ENCODE data around the gene DDX54. TPM values are rescaled to one million over a fixed set of nuclear protein-coding genes. Genes with fewer than 3 reads are reported as not detected.
"Not testable (repeated sequence)": the region's sequence is repeated elsewhere in the genome, so short reads cannot be mapped to it uniquely, and the experiment has no call there.

DDX54 gene
- total RNA-seq, 4 donors from 2014 or later, result 53.9 to 71.8 (median 63.9) TPM

DNA sequence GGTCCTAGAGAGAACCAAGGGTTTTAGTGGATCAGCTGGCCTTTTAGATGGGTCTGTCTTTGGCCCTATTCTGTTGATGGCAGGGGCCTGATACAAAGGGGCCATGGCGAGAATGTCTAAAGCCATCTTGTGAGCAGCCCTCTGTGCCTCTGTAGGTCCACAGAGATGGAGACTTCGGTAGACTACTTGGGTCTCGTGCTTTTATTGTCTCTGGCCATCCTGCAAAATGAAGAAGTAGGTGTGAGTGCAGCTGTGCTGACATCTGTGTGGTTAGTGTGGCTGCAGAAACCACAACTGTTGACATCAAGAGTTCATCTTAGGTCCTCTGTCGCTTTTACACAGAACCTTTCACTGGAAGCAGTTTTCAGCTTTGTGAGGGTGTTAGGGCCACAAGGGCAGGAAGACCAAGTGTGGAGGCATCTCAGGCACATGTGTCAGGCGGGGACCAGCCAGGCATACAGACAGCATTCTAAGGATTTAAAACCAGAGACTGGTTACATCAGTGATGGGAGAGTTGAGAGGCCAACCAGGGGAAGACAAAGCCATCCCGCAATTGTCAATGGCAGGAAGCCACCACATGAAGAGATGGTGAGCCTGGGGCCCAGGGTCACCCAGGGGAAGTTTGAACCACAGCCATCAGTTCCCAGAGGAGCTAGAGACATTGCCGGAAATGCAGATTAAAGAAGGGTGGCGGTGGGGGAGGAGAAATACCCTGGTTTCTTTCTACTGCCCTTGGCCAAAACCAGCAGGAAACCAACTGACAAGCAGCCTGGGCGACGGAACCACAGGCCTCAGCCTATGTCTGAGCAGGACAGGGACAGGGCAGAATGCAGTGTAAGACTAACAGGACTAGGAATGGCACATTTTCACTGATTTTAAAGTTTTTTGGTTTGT lies 23.0 kb upstream of the DDX54 start:
- 70% methylated on average over 10 of the region's 10 CpGs for WGBS
- TF ChIP-seq EP300 (IDR thresholded peaks at IDR 0.05) (no peak), POLR2A (IDR thresholded peaks at IDR 0.05) (no peak), POLR2AphosphoS5 (IDR thresholded peaks at IDR 0.05) (no peak)
- TF ChIP-seq, protein P1, sequence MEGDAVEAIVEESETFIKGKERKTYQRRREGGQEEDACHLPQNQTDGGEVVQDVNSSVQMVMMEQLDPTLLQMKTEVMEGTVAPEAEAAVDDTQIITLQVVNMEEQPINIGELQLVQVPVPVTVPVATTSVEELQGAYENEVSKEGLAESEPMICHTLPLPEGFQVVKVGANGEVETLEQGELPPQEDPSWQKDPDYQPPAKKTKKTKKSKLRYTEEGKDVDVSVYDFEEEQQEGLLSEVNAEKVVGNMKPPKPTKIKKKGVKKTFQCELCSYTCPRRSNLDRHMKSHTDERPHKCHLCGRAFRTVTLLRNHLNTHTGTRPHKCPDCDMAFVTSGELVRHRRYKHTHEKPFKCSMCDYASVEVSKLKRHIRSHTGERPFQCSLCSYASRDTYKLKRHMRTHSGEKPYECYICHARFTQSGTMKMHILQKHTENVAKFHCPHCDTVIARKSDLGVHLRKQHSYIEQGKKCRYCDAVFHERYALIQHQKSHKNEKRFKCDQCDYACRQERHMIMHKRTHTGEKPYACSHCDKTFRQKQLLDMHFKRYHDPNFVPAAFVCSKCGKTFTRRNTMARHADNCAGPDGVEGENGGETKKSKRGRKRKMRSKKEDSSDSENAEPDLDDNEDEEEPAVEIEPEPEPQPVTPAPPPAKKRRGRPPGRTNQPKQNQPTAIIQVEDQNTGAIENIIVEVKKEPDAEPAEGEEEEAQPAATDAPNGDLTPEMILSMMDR (IDR thresholded peaks at IDR 0.05), result no peak
- Histone ChIP-seq H3K27ac (peak overlapping the region; percentile 3), H3K4me3 (no peak overlapping the region), H3K27me3 (no peaks in the 10 kb centered on the region), H3K36me3 (no peaks in the 10 kb centered on the region), H3K9me3 (no peaks in the 10 kb centered on the region), H3K4me1 (no peaks in the 10 kb centered on the region)
- DNase-seq (ENCODE audit: low spot score in 2 of 2), result no peak

DNA sequence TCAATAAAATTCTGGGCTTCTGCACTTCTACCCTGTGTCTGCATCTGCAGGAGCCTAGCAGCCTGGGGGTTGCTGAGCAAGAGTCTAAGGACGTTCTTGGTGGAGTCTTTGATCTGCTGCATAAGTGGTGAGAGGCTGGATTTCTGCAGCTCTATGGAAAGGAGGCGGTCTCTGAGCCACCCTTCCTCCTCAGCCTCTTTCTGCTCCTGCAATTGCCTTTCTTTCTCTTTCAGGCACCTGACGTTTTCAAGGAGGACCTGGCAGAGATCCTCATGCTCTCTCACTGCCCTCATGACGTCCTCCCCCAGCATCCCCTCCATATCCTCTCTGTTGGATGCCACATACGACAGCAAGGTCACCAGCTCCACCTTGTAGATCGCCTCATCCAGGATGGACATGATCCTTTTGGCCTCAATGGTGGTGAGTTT lies 22.3 kb upstream of the DDX54 start:
- Histone ChIP-seq H3K27me3 (no peaks in the 10 kb centered on the region), H3K9me3 (no peaks in the 10 kb centered on the region), H3K36me3 (no peaks in the 10 kb centered on the region), H3K4me1 (no peaks in the 10 kb centered on the region), H3K4me3 (no peak overlapping the region), H3K27ac (no peak overlapping the region)
- 78% methylated on average over 6 of the region's 6 CpGs for WGBS
- no peak for DNase-seq (ENCODE audit: low spot score in 2 of 2)
- TF ChIP-seq POLR2AphosphoS5 (IDR thresholded peaks at IDR 0.05) (no peak), POLR2A (IDR thresholded peaks at IDR 0.05) (no peak), EP300 (IDR thresholded peaks at IDR 0.05) (no peak)
- TF ChIP-seq, protein P1 (IDR thresholded peaks at IDR 0.05), result no peak

DNA sequence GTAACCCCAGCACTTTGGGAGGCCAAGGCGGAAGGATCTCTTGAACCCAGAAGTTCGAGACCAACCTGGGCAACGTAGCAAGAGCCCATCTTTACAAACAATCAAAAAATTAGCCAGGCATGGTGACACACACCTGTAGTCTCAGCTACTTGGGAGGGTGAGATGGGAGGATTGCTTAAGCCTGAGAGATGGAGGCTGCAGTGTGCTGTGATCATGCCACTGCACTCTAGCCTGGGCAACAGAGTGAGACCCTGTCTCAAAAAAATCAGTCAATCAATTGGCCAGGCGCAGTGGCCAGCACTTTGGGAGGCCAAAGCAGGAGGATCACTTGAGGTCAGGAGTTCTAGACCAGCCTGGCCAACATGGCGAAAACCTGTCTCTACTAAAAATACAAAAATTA lies 21.5 kb upstream of the DDX54 start:
- 93% methylated on average over 5 of the region's 5 CpGs for WGBS
- not testable (repeated sequence) for DNase-seq (ENCODE audit: low spot score in 2 of 2); H3K27ac ChIP-seq; H3K4me1 ChIP-seq; H3K27me3 ChIP-seq; H3K9me3 ChIP-seq; H3K4me3 ChIP-seq; H3K36me3 ChIP-seq

DNA sequence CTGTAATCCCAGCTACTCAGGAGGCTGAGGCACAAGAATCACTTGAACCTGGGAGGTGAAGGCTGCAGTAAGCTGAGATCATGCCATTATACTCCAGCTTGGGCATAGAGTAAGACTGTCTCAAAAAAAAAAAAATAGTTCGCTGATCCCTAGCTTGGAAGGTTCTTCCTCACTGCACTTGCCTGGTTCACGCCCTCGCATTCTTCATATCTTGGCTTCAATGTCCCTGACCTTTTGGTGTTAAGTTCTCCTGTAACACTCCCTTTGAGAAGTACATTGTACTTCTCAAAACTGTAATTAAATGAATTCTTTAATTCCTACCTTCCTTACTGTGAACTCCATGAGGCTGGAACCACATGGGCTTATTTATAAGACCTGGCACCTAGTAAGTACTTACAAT lies 19.5 kb upstream of the DDX54 start:
- no peaks in the 10 kb centered on the region for H3K36me3 ChIP-seq
- H3K4me1 ChIP-seq, result no peaks in the 10 kb centered on the region
- H3K4me3 ChIP-seq, result no peak overlapping the region
- H3K9me3 ChIP-seq, result no peaks in the 10 kb centered on the region
- no peak for DNase-seq (ENCODE audit: low spot score in 2 of 2)
- no peak overlapping the region for H3K27ac ChIP-seq
- H3K27me3 ChIP-seq, result no peaks in the 10 kb centered on the region
- WGBS, result 88% methylated on average over 3 of the region's 3 CpGs
- TF ChIP-seq POLR2AphosphoS5 (IDR thresholded peaks at IDR 0.05), result no peak
- TF ChIP-seq, protein P1 (IDR thresholded peaks at IDR 0.05), result no peak
- no peak for TF ChIP-seq POLR2A (IDR thresholded peaks at IDR 0.05)
- TF ChIP-seq EP300 (IDR thresholded peaks at IDR 0.05), result no peak

DNA sequence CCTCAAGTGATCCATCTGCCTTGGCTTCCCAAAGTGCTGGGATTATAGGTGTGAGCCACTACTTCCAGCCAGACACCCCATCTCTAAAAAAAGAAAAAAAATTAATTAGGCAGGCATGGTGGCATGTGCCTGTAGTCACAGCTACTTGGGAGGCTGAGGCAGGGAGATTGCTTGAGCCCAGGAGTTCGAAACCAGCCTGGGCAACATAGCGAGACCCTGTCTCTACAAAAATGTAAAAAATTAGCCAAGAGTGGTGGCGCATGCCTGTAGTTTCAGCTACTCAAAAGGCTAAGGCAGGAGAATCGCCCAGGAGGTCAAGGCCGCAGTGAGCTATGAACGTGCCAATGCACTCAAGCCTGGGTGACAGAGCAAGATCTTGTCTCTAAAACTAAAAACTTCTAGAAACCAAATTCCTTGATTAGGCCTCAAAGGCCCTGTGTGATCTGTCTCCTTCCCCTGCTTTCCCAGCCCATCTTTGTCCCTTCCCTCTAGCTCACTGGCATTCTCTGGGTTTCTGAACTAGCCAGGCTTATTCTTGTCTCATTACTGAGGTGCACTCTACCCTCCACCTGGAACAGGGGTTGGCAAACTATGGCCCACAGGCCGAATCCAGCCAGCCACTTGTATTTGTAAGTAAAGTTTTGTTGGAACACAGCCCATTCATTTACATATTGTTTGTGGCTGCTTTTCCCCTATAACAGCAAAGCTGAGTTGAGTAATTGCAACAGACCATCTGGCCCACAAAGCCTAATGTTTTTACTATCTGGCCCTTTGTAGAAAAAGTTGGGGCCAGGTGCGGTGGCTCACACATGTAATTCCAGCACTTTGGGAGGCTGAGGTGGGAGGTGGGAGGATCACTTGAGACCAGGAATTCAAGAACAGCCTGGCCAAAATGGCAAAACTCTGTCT lies 18.8 kb upstream of the DDX54 start:
- TF ChIP-seq EP300 (IDR thresholded peaks at IDR 0.05) (no peak), POLR2AphosphoS5 (IDR thresholded peaks at IDR 0.05) (no peak), POLR2A (IDR thresholded peaks at IDR 0.05) (no peak)
- TF ChIP-seq, protein P1 (IDR thresholded peaks at IDR 0.05), result no peak
- no peak overlapping the region for H3K4me3 ChIP-seq
- no peaks in the 10 kb centered on the region for H3K4me1 ChIP-seq
- WGBS, result 89% methylated on average over 8 of the region's 8 CpGs
- H3K27ac ChIP-seq, result no peak overlapping the region
- DNase-seq (ENCODE audit: low spot score in 2 of 2), result no peak
- no peaks in the 10 kb centered on the region for H3K27me3 ChIP-seq
- H3K36me3 ChIP-seq, result no peaks in the 10 kb centered on the region
- no peaks in the 10 kb centered on the region for H3K9me3 ChIP-seq

Measured in suprapubic skin (tissue), 4 donors.